Sigmoid colon (tissue), 4 donors: Measurements from ENCODE around the gene RPP14.

ENCODE experiments used
- CTCF ChIP-seq, 4 experiments: fragments of 450-650 bp in 3 of 4; fragments of 200-600 bp in 1 of 4; IDR thresholded peaks; one replicate each; pipeline ENCODE4 v1.5.1; 2016 to 2019; ENCODE audit warnings: antibody characterized with exemption in 4 of 4, mild to moderate bottlenecking in 3 of 4, moderate library complexity in 2 of 4
- EP300 ChIP-seq, 4 donors: sonication (generic); formaldehyde crosslinking; IDR thresholded peaks; one replicate each; pipeline ENCODE4 v1.6.1; 2017; ENCODE audit warnings: antibody characterized with exemption in 4 of 4
- POLR2A ChIP-seq, 2 donors: fragments of 450-650 bp; IDR thresholded peaks; one replicate each; pipeline ENCODE4 v1.6.1; 2016; ENCODE audit warnings: antibody characterized with exemption in 2 of 2, mild to moderate bottlenecking in 2 of 2, moderate library complexity in 2 of 2
- POLR2AphosphoS5 ChIP-seq, 4 donors: sonication (generic); formaldehyde crosslinking; IDR thresholded peaks; one replicate each; pipeline ENCODE4 v1.6.1; 2017; ENCODE audit warnings: antibody characterized with exemption in 4 of 4

- TF ChIP-seq POLR2A (IDR thresholded peaks at IDR 0.05), result no peak
- TF ChIP-seq CTCF (IDR thresholded peaks at IDR 0.05), result no peak
- TF ChIP-seq POLR2AphosphoS5 (IDR thresholded peaks at IDR 0.05), result no peak
- no peak for TF ChIP-seq EP300 (IDR thresholded peaks at IDR 0.05)
Measured at GRCh38 chr3:58358092-58358491, 52.0 kb downstream of the RPP14 start.
